ENCODE measurements around the gene LRP5.
"Not testable (repeated sequence)": the region's sequence is repeated elsewhere in the genome, so short reads cannot be mapped to it uniquely, and the experiment has no call there.

Gene LRP5

GRCh38 chr11:68475626-68476025, 163.2 kb downstream of the LRP5 start:
- DNase-seq, result not testable (repeated sequence)

GRCh38 chr11:68479390-68479789, 167.0 kb downstream of the LRP5 start:
- DNase-seq, result no peak

DNA sequence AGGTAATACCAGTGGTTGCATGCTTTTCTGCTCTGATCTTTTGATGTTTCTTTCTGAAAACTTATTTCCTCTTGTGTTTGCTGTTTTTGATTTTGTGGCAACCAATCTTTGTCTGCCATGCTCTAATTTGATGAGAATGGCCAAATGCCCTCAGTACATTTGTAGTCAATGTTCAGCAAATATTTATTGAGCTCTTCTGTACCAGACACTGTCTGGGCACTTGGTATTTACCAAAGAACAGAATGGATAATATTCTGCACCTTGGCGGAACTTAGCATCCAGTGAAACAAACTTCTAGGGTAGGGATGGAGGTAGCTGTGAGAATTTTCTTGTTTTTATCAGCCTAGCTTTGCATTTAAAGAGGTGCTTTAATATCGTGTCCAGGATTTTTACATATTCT, 167.8 kb downstream of the LRP5 start:
- no peak for DNase-seq

DNA sequence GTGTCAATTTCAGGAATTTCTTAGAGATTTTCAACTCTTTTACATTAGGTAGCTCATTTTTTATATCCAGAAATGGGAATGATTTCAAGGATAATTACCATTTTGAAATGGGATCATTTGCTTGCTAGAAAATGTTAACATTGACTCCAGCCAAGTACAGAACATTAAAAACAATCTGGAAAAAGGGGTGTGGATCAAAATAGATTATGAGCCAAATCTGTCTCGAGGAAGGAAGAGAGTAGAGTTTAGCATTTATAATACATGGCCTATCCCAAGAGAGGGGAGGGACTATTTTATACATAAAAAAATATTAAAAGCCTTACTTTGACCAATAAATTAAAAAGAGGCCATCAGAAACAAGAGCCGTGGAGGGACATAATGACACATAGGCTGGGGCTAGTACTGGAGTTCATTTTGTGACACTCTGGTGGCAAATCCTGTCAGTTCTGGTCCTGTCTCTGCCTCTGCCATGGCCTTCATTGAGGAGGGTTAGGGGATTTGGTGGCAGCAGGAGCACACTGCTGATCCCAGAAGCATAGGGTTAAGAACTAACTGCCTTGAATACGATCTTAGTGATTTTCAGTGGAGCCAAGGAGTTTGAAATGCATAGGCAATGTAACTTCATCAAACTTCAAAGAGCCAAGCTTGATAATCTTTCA, 168.6 kb downstream of the LRP5 start:
- DNase-seq, result no peak

DNA sequence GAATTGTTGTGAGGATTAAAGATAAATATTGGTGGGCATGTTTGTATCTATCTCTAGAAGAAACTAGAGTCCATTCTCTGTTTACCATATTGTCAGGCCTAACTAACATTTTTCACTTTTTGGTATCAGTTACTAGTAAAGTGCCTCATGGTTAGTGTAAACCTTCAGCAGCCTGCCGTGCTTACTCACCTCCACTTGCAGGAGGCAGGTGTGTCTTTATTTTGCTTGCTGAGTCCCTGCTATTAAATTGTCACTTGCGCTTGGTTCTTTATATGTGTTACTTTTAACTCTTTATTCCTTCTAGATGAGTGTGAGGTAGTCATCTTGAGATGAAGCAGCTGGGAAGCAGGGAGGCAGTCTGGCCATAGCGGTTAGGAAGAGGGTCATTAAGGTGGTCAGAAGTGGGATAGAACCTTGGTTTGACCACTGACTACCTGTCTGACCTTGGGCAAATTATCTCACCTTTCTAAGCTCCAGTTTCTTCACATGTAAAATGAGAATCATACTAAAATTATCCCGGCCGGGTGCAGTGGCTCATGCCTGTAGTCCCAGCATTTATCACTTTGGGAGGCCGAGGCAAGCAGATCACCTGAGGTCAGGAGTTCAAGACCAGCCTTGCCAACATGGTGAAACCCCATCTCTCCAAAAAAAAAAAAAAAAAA, 169.3 kb downstream of the LRP5 start:
- DNase-seq, result no peak

DNA sequence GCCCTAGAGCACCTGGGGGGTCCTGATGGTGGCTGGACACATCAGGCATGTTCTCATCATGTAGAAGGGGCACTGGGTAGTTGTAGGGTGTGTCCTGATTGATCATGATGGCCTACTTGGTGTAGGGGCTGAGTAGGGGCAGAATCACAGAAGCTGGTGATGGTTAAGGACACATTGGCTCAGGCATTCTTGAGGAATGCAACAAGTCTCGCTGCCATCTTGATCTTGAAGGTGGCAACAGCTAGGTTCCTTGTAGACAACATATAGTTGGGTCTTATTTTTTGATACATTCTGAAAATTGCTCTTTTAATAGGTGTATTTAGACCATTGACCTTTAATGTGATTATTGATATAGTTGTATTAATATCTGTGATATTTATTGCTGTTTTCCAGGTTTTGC, 176.2 kb downstream of the LRP5 start:
- DNase-seq, result no peak

DNA sequence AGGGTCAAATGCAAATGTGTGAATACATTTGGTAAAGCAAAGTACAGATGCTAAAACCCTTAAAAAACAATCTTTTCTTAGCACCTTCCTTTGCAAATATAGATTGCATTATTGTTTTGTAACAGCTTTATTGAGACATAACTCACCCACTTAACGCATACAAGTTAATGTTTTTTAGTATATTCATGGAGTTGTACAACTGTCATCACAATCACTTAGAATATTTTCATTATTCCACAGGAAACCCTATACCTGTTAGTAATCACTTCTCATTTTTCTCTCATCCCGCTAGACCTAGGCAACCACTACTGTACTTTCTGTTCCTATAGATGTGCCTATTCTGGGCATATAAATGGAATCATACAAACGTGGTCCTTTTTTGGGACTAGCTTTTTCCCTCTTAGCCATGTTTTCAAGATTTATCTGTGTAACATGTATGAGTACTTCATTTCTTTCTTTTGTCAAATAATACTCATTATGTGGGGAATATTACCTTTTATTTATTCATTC, 182.9 kb downstream of the LRP5 start:
- DNase-seq, result no peak

GRCh38 chr11:68495872-68496271, 183.5 kb downstream of the LRP5 start:
- DNase-seq, result no peak

DNA sequence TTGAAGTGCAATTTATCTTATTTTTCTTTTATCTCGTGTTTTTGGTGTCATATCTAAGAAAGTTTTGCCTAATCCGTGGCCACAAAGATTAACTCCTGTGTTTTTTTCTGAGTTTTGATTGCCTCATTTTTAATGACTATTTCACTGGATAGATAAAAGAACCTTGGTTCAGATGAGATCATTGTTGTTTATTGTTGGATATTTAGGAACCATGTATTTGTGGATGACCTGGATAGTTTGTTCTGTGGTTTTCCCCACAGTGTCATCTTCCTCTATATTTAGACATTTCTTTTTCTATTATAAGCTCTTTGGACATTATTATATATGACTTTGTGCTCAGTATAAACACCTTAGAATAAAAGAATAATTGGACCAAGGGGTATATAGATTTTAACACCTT, 185.4 kb downstream of the LRP5 start:
- DNase-seq, result no peak

DNA sequence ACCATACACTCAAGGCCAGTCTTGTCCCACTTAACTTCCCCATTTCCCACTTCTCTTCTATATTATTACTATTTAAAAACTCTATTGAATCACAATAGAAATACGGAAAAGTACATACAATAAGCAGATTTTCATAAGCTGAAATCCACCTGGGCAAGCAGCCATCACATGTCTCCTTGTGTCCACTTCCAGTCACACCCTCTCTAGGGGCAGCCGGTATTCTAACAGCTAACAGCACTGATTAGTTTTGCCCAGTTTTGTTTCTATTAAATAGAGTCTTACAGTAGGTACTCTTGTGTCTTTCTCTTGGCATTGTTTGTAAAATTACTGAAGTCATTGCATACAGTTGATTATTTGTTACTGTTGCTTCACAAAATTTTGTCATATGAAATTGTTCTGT, 185.9 kb downstream of the LRP5 start:
- no peak for DNase-seq

Data from bone marrow (tissue), 2 donors.